DOHH2 (cell line): ENCODE data around the gene MDGA2.
A peak's percentile ranks its signal among the peaks of the same experiment; 100 is the strongest.

ENCODE experiments used
- CTCF ChIP-seq: fragments of 200-600 bp; sonication (generic); IDR thresholded peaks from one replicate; pipeline ENCODE4 v1.5.1; 2014; ENCODE audit warnings: antibody characterized with exemption, mild to moderate bottlenecking, low read depth, low read length; ENCODE audit not compliant: poor library complexity, severe bottlenecking
- EZH2phosphoT487 ChIP-seq: fragments of 200-600 bp; sonication (generic); IDR thresholded peaks from 2 replicates; pipeline ENCODE4 v1.6.1; 2017; ENCODE audit warnings: borderline replicate concordance, mild to moderate bottlenecking, antibody characterized with exemption, low read length, moderate library complexity, mixed read lengths

DNA sequence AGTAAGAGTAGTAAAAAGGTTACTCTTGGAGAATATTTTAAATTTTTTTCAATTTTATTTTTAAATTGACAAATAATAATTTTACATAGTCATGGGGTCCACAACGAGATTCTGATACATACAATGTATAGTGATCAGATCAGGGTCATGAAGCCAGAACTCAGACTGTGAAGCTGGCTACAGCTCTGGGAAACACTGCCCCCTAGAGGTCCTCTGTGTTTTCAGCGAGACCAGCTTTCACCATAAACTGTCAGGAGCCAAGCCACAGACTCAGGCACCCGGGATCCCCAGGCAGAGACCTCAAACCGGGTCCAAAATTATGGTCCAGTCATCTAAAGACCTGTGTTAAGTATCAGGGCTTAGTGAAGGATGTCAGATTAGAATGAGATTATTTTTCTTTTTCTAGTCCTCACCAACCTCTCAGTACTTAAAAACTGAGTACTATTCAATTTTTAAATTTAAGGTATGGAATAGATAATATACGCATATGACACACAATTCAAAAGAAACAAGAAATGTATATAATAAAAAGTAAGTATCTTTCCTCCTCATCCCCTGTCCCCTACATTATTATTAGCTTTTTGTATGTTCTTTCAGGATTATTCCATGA lies 397.1 kb downstream of the MDGA2 start:
- TF ChIP-seq EZH2phosphoT487, result no peak
- peak; percentile 63 for TF ChIP-seq CTCF
